MV-4-11 (cell line): Measurements from ENCODE around the gene SLC35F4.
"Not testable (repeated sequence)": the region's sequence is repeated elsewhere in the genome, so short reads cannot be mapped to it uniquely, and the experiment has no call there.

ENCODE experiments used
- DNase-seq: peaks from one replicate; lab custom pipeline; 2025; lab: John Stamatoyannopoulos, UW

SLC35F4 gene

DNA sequence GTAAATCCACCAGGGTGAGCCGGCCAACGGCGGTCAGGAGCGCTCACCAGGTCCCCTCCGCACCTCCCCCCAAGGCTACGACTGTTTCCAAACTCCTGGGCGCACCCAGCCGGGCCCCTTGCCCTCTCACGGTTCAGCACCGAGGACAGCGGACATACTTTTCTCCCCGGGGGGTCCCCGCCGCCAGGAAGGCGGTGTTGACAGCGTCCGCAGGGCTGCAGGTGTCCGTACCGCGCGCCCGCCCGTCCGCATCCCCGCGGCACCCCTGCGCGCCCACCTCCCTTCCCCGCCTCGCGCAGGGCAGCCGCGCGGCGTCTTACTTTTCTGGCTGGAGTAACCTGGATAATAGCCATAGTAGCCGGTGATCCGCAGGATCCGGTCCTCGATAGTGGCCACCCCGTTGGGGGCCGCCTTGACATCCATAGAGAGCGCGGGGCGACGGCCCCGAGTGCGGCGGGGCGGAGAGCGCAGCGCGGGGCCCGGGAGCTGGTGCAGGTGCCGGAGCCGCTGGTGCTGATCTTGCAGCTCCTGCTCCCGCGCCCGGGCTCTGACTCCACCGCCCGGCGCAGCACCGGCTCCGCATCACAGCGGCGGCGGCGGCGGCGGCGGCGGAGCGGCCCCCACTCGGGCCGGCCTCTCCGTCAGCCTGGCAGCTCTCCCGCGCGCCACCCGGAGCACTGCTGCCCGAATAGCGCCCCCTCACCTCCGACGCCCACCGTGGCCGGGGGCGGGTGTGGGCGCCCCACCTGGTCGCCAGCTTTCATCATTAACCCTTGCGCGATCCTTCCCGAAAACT lies at the start of gene SLC35F4:
Gene SLC35F4, minus strand, starts transcription at position 690 of the 796 bp plus-strand sequence.
- DNase-seq = no peak

DNA sequence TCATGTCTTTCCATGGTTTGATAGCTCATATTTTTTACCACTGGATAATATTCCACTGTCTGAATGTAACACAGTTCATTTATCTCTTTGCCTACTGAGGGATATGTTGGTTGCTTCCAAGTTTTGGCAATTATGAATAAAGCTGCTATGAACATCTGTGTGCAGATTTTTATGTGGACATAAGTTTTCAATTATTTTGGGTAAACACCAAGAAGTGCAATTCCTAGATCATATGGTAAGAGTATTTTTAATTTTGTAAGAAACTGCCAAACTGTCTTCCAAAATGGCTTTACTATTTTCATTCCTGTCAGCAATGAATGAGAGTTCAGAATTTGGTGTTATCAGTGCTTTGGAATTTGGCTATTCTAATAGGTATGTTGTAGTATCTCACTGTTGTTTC lies 43.7 kb upstream of the SLC35F4 start:
- no peak for DNase-seq

DNA sequence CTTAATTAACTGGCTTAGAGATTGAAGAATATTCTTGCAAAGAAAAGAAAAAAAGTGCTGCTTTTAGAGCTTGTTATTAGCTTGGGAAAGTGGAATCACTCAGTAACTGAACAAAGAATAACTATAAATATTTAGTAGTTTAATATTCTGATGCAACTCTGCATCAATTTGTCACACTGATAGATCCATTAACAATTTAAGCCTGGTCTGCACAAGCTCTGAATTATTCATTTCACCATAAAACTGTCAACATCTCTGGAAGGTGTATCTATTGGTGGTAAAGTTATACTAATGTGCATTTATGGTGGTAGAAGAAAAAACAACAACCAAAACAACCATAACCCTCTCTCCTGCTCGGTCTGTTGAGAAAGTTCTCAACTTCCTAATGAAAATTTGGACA lies 38.1 kb upstream of the SLC35F4 start:
- no peak for DNase-seq

GRCh38 chr14:57898837-57899572 lies 33.1 kb upstream of the SLC35F4 start:
- DNase-seq = no peak

- DNase-seq = no peak
These were observed 31.4 kb upstream of the SLC35F4 start for GRCh38 chr14:57897144-57897748.

DNA sequence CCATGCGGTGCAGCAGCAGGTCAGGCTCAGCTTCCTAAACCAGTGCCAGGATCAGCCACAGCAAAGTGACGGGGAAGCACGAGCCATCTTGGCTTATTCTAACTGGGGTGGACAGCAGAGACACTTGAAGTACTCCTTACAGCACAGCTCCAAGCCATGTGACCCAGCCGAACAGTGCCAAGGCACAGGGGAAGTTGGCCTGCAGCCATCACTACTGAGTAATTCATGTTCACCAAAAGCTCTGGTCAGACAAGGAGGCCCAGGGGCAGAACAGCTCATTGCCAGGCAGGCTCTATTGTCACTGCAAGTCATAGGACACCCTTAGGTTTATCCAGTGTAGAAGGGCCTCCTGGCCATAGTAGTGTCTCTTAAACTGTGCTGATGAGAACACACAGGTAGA lies 23.4 kb upstream of the SLC35F4 start:
- peak; percentile 2 for DNase-seq

DNA sequence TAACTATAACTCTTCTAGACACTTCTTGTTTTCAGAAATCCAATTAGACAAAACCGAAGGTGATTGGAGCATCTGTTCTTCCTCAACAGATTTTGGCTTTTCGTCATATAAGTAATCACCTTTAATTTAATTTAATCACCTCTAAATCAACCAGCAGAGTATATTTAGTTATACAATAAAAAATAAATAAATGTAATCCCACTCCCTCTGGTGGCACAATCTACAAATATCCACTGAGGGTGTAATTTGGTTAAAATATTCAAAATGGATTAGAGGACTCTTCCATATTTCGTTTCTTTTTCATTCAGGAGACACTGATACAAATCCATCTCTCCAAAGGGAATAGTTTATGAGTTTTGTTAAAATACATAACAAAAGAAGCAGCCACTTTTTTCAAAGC lies 18.3 kb upstream of the SLC35F4 start:
- DNase-seq = no peak

- DNase-seq = no peak
These were observed 17.2 kb upstream of the SLC35F4 start for GRCh38 chr14:57883061-57883460.

- DNase-seq = no peak
These were observed 13.6 kb upstream of the SLC35F4 start for GRCh38 chr14:57879516-57879915.

- no peak for DNase-seq
These were observed 10.1 kb upstream of the SLC35F4 start for GRCh38 chr14:57875985-57876384.

- DNase-seq = no peak
These were observed 9.4 kb upstream of the SLC35F4 start for GRCh38 chr14:57875296-57875695.

- DNase-seq = peak; percentile 14
These were observed 5.7 kb upstream of the SLC35F4 start for GRCh38 chr14:57871459-57872080.

DNA sequence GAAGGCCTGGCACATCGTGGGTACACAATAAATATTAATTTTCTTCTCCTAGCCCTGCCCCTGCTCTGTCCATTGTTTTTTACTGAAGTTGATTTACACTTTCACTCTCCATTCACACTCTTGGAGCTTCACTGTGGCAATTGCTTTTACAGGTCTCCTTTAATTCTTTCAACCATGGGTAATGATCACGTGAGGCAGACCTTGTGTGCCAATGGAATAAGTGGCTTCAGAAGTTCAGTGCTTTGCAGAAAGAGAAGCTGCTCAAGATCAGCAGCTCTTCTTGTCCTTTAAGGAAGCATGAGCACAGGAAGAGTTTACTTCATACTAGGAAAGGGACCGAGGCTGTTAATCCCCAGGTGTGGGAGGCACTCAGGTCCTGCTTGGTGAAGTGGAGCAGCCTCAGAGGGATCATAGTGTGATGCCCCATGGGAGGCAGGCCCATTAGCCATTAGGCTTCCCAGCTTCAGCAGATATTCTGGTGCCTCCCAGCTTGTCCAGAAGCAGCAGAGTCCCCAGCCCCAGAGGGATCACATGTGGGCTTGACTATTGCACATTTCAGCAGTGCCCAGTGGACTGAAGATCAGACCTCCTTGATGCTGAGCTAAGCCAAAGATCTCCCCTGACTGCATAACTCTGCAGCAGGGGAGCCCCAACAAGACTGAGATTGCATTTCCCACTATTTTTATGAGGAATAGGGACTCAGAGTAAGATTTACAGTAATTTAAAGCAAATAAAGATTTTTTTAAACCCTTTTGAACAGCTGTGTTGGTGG lies 5.0 kb upstream of the SLC35F4 start:
- DNase-seq = no peak

- DNase-seq = no peak
These were observed 3.7 kb upstream of the SLC35F4 start for GRCh38 chr14:57869617-57870016.

DNA sequence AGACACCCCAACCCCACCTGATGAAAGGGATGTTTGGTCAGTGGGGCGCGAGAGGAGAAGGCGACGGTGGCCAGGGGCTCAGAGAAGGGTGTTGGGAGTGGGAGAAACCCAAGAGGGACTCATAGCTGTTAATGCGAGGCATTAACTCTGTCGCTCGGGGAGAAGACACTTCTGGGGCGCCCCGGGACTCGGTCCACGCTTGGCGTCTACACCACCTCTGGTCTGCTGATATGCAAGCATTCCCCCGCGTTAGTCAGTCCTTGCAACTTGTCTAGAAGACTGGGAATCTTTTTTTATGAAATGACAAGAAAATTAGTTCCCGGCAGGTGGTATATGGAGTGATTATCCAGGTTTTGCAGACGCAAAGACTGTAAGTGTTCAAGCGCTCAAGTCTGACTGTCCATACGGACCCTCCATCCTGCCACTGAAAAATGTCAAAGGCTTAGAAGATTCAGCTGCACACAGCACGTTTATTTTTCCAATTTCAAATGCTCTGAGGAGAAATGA lies 360 bp upstream of the SLC35F4 start:
- no peak for DNase-seq

- DNase-seq = no peak
These were observed 858 bp downstream of the SLC35F4 start for GRCh38 chr14:57865066-57865402.

- no peak for DNase-seq
These were observed 1.2 kb downstream of the SLC35F4 start for GRCh38 chr14:57864659-57865058.

GRCh38 chr14:57863471-57863870 lies 2.4 kb downstream of the SLC35F4 start:
- no peak for DNase-seq

DNA sequence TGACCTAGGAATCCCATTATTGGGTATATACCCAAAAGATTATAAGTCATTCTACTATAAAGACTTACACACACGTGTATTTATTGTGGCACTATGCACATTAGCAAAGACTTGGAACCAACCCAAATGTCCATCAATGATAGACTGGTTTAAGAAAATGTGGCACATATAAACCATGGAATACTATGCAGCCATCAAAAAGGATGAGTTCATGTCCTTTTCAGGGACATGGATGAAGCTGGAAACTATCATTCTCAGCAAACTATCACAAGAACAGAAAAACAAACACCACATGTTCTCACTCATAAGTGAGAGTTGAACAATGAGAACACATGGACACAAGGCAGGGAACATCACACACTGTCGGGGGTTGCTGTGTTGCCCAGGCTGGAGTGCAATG lies 10.2 kb downstream of the SLC35F4 start:
- not testable (repeated sequence) for DNase-seq

GRCh38 chr14:57854571-57854970 lies 11.3 kb downstream of the SLC35F4 start:
- no peak for DNase-seq

DNA sequence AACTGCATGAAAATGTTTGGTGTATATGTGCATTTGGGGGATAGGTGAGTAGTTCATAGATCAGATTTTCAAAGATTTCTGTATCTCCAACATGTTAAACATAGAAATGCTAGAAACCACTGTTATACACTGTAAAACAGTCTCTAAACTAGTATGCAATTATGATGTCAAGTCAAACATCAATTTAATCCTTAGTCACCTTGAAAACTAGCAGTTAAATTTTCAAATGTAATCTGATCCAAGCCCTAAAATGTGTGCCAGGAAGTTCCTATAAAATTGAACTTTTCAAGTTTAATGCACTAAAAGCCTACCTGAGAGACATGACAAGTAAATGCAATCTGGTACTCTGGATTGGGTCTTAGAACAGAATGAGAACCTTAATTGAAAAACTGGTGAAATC lies 14.5 kb downstream of the SLC35F4 start:
- no peak for DNase-seq

DNA sequence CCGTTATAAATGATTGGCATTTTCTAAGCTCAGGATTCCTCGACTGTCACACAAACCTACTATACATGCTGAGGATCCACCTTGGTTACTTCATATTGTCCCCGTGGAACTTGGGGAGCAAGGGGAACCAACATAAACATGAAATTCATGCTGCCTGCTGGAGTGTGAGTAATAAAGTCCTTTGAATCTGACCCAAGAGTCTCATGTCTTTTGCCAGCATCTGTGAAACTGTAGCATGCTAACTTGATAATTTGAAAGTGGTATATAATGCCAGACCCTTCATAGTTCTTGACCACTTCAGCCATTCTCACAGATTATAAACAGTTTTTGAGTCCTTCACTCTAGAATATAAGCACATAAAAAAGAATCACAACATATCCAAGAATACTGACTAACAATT lies 17.1 kb downstream of the SLC35F4 start:
- no peak for DNase-seq
